LNCaP clone FGC (cell line): ENCODE data around the gene PABPN1L.
"Not testable (repeated sequence)": the region's sequence is repeated elsewhere in the genome, so short reads cannot be mapped to it uniquely, and the experiment has no call there.

ENCODE experiments used
- DNase-seq: peaks from one replicate; pipeline ENCODE4 v3.0.0-alpha.2; 2011; ENCODE audit warnings: low read depth
- H3K4me3 ChIP-seq: 2 replicates; pipeline ENCODE4 v1.5.1; 2011; ENCODE audit warnings: mild to moderate bottlenecking, low read depth, low read length, control low read depth
- TF ChIP-seq, protein P1 (sequence below): IDR thresholded peaks from 2 replicates; pipeline ENCODE4 v1.5.1; 2012; ENCODE audit warnings: mild to moderate bottlenecking; ENCODE audit not compliant: control insufficient read depth, insufficient read depth; ENCODE audit errors: extremely low read depth

Gene PABPN1L

DNA sequence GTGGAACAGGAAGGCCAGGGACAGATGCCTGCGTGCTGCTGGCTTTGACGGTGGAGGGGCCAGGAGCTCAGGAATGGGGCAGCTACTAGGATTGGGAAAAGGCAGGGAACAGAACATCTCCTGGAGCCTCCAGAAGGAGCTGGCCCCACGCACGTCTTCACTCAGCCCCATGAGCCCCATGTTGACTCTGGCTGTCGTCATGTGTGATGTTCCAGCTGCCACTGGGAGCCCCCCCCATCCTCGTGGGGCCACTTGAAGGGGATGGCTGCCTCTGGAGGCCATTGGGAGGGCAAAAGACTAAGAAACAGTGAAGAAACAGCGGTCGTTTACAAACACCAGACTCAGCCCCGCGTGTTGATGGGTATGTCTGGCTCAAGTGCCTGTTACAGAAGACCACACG is 36.2 kb downstream of the PABPN1L start:
- H3K4me3 ChIP-seq: no peak overlapping the region
- TF ChIP-seq, protein P1, sequence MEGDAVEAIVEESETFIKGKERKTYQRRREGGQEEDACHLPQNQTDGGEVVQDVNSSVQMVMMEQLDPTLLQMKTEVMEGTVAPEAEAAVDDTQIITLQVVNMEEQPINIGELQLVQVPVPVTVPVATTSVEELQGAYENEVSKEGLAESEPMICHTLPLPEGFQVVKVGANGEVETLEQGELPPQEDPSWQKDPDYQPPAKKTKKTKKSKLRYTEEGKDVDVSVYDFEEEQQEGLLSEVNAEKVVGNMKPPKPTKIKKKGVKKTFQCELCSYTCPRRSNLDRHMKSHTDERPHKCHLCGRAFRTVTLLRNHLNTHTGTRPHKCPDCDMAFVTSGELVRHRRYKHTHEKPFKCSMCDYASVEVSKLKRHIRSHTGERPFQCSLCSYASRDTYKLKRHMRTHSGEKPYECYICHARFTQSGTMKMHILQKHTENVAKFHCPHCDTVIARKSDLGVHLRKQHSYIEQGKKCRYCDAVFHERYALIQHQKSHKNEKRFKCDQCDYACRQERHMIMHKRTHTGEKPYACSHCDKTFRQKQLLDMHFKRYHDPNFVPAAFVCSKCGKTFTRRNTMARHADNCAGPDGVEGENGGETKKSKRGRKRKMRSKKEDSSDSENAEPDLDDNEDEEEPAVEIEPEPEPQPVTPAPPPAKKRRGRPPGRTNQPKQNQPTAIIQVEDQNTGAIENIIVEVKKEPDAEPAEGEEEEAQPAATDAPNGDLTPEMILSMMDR: no peak

DNA sequence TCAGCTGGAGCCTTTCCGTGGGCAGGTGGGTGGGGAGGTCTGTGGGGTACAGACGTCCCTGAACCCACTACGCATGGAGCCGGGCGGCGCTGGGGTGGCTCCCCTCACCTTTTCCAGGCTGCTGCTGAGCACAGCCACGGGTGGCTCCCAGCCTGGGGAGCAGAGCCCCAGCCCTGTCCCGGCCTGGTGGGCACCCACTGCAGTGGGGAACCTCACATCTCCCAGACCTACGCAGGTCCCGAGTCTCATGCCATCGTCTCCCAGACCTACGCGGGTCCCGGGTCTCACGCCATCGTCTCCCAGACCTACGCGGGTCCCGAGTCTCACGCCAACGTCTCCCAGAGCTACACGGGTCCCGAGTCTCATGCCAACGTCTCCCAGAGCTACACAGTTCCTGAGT is 37.7 kb downstream of the PABPN1L start:
- TF ChIP-seq, protein P1: no peak
- H3K4me3 ChIP-seq: no peak overlapping the region

More for the DNA sequence above, 36.2 kb downstream of the PABPN1L start:
- DNase-seq: no peak

DNA sequence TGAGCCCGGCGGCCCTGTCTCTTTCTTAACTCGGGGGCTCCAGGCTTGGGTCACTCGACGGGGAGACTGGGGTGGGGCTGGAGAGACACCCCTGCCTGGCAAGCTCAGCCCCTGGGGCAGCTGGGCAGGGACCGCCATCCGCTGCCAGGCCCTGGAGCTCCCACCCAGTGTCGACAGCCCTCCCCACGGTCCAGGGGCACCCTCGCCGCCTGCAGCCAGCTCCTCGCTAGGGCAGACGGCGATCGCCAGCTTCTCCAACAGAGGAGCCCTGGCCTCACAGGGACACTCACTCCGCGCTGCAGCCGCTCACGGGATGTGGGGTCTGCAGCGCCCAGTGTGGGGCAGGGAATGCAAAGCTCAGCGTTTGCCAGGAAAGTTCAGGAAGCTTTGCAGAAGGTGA is 38.7 kb downstream of the PABPN1L start:
- TF ChIP-seq, protein P1: no peak
- no peak for DNase-seq
- H3K4me3 ChIP-seq: no peak overlapping the region

More for the DNA sequence above, 37.7 kb downstream of the PABPN1L start:
- no peak for DNase-seq

DNA sequence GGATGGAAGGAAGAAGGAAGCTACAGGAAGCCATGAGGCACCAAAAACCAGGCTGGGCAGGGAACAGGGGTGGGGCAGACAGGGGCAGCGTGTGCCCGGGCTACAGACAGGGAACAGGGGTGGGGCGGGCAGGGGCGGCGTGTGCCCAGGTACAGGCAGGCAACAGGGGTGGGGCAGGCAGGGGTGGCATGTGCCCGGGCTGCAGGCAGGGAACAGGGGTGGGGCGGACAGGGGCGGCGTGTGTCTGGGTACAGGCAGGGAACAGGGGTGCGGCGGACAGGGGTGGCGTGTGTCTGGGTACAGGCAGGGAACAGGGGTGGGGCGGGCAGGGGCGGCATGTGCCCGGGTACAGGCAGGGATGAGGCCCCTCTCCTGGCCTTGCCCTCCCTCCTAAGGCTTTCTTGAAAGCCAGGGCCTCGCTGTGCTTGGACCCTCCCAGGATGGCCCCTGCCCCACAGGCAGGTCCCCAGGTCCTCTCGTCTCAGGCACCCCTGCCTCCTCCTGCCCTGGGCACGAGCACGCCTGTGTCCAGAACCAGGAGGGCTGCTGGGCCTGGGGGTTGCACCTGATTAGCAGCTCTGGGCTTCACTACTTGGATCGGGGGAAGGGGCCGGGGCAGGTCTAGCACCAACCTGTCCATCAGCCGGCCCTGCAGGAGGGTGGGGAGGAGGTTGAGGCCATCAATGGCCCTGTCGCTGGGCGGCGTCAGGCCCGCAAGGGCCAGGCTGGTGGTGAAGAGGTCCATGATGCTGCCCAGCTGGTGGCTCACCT is 40.2 kb downstream of the PABPN1L start:
- no peak overlapping the region for H3K4me3 ChIP-seq
- TF ChIP-seq, protein P1: no peak
- DNase-seq: no peak

DNA sequence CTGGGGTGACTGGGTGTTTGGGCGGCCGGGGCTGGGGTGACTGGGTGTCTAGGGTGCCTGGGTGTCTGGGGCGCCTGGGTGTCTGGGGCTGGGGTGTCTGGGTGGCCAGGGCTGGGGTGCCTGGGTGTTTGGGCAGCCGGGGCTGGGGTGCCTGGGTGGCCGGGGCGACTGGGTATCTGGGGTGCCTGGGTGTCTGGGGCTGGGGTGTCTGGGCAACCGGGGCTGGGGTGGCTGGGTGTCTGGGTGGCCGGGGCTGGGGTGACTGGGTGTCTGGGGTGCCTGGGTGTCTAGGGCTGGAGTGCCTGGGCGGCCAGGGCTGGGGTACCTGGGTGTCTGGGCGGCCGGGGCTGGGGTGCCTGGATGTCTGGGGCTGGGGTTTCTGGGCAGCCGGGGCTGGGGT is 41.3 kb downstream of the PABPN1L start:
- TF ChIP-seq, protein P1: no peak
- no peak for DNase-seq
- H3K4me3 ChIP-seq: no peak overlapping the region

DNA sequence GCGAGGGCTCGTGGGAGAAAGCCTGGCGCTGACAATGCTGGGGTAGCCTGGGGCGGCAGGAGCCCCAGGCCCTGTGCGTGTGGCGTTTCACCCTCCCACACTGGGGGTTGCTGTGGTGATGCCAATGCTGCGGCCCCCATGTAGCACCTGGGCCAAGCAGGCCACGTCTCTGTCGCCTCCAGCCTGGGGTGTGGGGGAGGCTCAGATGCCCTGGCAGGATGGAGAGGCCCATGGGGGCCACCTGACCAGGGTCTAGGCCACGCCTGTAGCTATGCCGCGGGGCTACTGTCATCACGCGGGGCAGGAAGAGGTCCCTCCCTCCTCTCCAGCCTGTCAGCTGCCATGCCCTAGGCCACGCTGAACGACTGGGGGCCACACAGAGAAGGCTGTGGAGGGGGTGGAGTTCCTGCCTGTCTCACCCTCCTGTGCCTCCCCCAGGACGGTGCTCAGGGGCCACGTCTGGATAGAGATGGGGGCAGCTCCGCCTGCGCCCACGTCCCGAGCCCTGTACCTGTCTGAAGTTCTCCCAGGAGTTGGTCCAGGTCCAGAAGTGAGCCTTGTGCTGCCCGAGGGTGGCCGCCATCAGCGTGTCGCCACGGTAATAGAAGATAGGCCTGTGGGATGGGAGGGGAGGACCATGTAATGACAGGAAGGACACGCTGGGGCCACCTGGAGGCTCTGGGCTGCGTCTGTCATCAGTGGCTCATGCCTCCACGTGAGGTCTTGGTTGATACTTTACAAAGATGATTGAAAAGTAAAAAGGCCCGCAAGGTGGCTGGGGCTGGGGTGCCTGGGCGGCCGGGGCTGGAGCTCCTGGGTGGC is 42.0 kb downstream of the PABPN1L start:
- TF ChIP-seq, protein P1: no peak
- H3K4me3 ChIP-seq: no peak overlapping the region
- DNase-seq: no peak

DNA sequence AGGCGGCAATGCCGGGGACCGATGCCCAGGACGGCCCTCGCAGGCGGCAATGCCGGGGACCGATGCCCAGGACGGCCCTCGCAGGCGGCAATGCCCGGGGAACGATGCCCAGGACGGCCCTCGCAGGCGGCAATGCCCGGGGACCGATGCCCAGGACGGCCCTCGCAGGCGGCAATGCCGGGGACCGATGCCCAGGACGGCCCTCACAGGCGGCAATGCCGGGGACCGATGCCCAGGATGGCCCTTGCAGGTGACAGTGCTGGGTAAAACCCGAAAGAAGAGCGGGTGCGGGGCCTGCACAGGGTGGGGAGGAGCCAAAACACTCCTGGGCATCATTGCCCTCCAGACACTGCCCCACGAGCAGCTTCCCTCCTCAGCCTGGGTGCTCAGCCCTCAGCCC is 42.8 kb downstream of the PABPN1L start:
- not testable (repeated sequence) for H3K4me3 ChIP-seq, DNase-seq
